WERI-Rb-1 (cell line): ENCODE data around the gene EVA1B.

ENCODE experiments used
- DNase-seq: peaks from one replicate; pipeline ENCODE4 v3.0.0-alpha.2; 2020
- H3K27ac ChIP-seq: fragments of 250-450 bp; sonication (Bioruptor Pico); 2 replicates; pipeline ENCODE4 v1.5.1; 2020; ENCODE audit warnings: mild to moderate bottlenecking, moderate library complexity
- H3K27me3 ChIP-seq: fragments of 250-450 bp; sonication (Bioruptor Pico); 2 replicates; pipeline ENCODE4 v1.5.1; 2021; ENCODE audit warnings: mild to moderate bottlenecking, low read depth, moderate library complexity; ENCODE audit not compliant: insufficient read depth, severe bottlenecking
- H3K36me3 ChIP-seq: fragments of 250-450 bp; sonication (Bioruptor Pico); 2 replicates; pipeline ENCODE4 v1.5.1; 2020; ENCODE audit warnings: mild to moderate bottlenecking, moderate library complexity
- H3K4me3 ChIP-seq: 2 replicates; pipeline ENCODE4 v1.5.1; 2011; ENCODE audit warnings: low read depth, mild to moderate bottlenecking, control low read depth, low read length
- H3K9me3 ChIP-seq: fragments of 250-450 bp; sonication (Bioruptor Pico); 2 replicates; pipeline ENCODE4 v1.5.1; 2021; ENCODE audit warnings: mild to moderate bottlenecking, moderate library complexity; ENCODE audit not compliant: severe bottlenecking
- TF ChIP-seq, protein P1 (sequence below): IDR thresholded peaks from 2 replicates; pipeline ENCODE4 v1.5.1; 2011; ENCODE audit warnings: low read depth, mild to moderate bottlenecking, control low read depth, inconsistent platforms, low read length

Gene EVA1B

DNA sequence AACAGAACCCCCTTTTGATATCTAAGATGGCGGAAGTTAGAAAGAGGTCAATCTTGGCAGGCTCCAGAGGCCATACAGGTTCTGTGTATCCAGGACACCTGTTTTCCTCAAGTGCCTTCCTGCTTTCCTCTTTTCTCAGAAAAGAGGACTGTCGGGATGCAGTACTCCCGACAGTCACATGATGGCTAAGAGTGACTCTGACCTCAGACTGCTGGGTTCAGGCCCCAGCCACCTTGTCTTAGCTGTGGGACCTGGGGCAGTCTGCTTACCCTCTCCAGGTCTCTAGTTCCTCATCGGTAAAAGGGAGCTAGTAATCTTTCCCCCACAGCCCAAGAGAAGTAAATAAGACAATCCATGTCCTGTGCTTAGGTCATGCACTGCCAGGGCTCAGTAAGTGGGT is 32.4 kb upstream of the EVA1B start:
- no peak for DNase-seq
- H3K4me3 ChIP-seq, result no peak overlapping the region
- no peaks in the 10 kb centered on the region for H3K27me3 ChIP-seq
- no peak overlapping the region for H3K27ac ChIP-seq
- no peaks in the 10 kb centered on the region for H3K9me3 ChIP-seq
- TF ChIP-seq, protein P1, sequence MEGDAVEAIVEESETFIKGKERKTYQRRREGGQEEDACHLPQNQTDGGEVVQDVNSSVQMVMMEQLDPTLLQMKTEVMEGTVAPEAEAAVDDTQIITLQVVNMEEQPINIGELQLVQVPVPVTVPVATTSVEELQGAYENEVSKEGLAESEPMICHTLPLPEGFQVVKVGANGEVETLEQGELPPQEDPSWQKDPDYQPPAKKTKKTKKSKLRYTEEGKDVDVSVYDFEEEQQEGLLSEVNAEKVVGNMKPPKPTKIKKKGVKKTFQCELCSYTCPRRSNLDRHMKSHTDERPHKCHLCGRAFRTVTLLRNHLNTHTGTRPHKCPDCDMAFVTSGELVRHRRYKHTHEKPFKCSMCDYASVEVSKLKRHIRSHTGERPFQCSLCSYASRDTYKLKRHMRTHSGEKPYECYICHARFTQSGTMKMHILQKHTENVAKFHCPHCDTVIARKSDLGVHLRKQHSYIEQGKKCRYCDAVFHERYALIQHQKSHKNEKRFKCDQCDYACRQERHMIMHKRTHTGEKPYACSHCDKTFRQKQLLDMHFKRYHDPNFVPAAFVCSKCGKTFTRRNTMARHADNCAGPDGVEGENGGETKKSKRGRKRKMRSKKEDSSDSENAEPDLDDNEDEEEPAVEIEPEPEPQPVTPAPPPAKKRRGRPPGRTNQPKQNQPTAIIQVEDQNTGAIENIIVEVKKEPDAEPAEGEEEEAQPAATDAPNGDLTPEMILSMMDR, result 0 out of 2 replicates have a peak, but pooled peaks have one; percentile 7
- peaks cover 32% of the 10 kb centered on the region for H3K36me3 ChIP-seq

DNA sequence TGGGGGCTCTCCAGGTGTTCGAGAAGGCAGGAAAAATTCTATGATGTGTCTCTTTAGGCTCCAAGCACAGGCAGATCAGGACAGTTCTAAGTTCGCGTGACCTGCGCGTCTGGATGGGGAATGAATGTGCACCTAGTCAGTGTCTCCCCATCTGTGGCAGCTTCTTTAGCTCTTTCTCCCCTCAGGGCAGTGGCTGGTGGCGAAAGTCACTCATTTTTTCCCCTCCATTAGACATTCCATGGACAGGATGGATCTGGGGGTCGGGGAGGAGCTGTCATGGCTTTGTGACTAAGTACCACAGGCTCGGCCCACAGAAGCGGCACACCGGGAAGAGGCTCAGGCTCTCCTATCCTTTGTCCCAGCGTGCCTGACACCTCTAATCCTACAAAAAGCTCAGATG is 31.0 kb upstream of the EVA1B start:
- no peaks in the 10 kb centered on the region for H3K27me3 ChIP-seq
- TF ChIP-seq, protein P1, result no peak
- no peak for DNase-seq
- H3K36me3 ChIP-seq, result peaks cover 32% of the 10 kb centered on the region
- H3K27ac ChIP-seq, result no peak overlapping the region
- no peaks in the 10 kb centered on the region for H3K9me3 ChIP-seq
- H3K4me3 ChIP-seq, result no peak overlapping the region

DNA sequence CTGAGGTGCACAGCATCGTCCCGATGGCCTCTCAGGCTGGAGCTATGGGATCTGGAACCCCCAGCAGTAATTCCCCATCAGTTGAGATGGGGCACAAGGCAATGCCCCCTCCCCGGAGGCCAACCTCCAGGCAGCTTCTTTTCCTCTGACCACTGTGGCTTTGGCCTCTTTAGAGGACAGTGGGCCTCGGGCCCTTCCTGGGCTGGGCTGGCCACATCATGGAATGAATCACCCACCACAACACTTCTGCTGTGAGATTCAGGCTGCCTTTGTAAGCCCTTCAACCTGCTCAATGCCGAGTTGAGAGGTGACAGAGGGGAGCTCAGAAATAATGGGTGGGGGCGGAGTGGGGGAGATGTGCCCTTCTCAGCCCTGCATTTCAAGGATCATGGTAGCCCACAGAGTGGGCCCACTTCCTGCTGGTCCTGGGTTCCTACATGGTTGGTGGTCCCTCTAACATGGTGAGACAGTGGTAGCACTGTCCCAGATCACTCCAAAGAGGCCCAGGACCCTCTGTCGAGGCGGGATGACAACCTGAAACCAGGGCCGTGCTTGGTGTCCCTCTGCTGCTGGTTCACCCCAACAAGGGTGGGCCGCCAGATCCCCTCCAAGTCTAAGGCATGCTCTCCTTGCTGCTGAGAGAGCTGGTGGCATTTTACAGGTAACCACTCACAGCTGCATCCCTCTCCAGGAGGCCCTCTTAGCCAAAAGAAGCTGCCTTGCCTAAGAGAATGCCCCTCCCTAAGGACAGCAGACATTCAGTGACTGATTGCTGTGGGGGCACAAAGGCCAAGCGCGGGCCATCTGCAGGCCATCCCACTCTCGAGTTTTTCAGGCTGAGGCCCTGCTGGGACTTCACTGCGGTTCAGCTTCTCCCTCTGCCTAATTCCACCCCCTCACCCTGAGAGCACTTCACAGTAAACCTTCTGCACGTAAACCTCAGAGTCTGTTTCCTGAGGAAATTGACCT is 29.7 kb upstream of the EVA1B start:
- peaks cover 39% of the 10 kb centered on the region for H3K36me3 ChIP-seq
- no peaks in the 10 kb centered on the region for H3K9me3 ChIP-seq
- no peak overlapping the region for H3K27ac ChIP-seq
- no peak for DNase-seq
- TF ChIP-seq, protein P1, result no peak
- no peaks in the 10 kb centered on the region for H3K27me3 ChIP-seq
- H3K4me3 ChIP-seq, result no peak overlapping the region

DNA sequence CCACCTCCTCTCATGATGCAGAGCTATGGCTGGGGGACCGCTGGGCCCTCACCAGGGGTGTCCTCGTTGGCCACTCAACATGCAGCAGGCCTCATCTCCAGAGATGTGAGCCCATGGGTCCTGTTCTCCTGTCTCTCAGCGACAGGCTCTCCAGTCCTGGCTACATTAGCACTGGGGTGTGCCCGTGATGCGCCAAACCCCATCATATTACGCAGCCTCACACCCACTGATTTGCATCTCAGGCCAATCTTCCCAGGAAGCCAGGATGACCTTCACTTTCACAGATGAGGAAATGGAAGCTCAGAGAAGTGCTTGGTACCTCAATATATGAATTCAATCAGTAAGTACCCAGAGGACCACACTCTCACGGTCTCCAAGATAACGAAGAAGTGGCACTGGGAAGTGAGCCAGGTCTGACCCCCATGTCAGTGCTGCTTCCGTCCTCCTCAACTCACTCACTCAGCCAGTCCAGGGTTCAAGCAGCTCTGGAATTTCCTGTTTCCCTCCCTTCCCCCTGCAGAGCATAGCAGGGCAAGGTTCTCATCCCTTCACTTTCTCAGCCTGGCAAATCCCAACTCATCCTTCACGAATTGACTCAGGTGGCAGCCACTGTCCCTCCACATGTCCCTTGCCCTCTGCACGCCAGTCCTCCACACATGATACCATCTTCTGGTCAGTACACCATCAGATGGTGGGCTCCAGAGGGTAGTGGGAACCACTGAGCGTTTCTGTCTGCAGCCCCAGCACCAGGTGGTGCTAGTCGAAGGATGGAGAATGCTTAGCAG is 28.9 kb upstream of the EVA1B start:
- no peak for DNase-seq
- Histone ChIP-seq H3K9me3 (no peaks in the 10 kb centered on the region), H3K4me3 (no peak overlapping the region), H3K27me3 (no peaks in the 10 kb centered on the region), H3K27ac (no peak overlapping the region), H3K36me3 (peaks cover 39% of the 10 kb centered on the region)
- TF ChIP-seq, protein P1, result no peak

DNA sequence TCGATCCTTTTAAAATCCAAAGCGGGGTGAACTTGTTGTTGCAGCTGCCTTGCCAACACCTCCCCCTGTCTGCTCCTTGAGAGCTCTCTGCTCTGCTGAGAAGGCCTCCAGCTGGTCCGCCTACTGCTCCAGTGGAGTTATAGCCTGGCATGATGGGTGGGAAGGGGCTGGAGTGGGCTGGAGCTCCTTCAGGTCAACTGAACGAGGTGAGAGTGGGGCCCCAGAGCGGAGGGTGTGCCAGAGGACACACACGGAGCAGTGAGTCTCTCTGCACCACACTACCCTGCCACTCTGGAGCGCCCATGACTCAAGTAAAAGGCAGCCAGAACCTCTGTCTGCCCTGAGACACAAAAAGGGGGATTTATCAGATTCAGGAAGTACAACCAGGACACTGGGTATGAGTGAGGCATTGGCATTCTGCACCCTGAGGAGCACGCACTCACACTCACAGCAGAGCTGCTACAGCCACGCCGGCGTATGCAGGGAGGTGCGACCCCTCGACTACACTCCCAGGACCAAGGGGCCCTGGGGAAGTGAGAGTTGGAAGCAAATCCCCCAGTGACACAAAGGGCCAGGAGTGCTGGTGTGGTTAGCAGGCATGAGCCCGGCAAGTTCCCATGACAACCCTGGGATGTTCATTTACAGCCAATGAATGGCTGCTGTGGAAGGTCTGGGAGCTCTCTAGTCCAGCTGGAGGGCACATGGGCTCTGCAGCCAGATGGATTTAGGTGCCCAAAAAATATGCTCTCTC is 28.0 kb upstream of the EVA1B start:
- no peak overlapping the region; the same call in 1 of the 2 replicates for H3K27ac ChIP-seq
- H3K27me3 ChIP-seq, result no peaks in the 10 kb centered on the region
- H3K4me3 ChIP-seq, result no peak overlapping the region
- H3K9me3 ChIP-seq, result no peaks in the 10 kb centered on the region
- no peak for DNase-seq
- TF ChIP-seq, protein P1, result no peak
- H3K36me3 ChIP-seq, result peaks cover 39% of the 10 kb centered on the region
